Measurements from ENCODE around the gene RAB7B.

RAB7B gene

GRCh38 chr1:205972491-205973168 lies 30.6 kb downstream of the RAB7B start:
- DNase-seq, result no peak

GRCh38 chr1:205972081-205972480 lies 31.1 kb downstream of the RAB7B start:
- DNase-seq, result no peak

- no peak for DNase-seq
These were observed 32.1 kb downstream of the RAB7B start for GRCh38 chr1:205971082-205971481.

- no peak for DNase-seq
These were observed 32.7 kb downstream of the RAB7B start for GRCh38 chr1:205970486-205970885.

GRCh38 chr1:205969229-205969628 lies 34.0 kb downstream of the RAB7B start:
- no peak for DNase-seq

- no peak for DNase-seq
These were observed 35.5 kb downstream of the RAB7B start for GRCh38 chr1:205967554-205968335.

GRCh38 chr1:205965036-205965884 lies 37.9 kb downstream of the RAB7B start:
- DNase-seq, result no peak

GRCh38 chr1:205963352-205964155 lies 39.6 kb downstream of the RAB7B start:
- DNase-seq, result no peak

- no peak for DNase-seq
These were observed 40.4 kb downstream of the RAB7B start for GRCh38 chr1:205962821-205963221.

GRCh38 chr1:205961991-205962820 lies 41.0 kb downstream of the RAB7B start:
- no peak for DNase-seq

- DNase-seq, result no peak
These were observed 41.8 kb downstream of the RAB7B start for GRCh38 chr1:205961405-205961804.

GRCh38 chr1:205959789-205960188 lies 43.4 kb downstream of the RAB7B start:
- DNase-seq, result no peak

GRCh38 chr1:205955499-205955898 lies 47.7 kb downstream of the RAB7B start:
- DNase-seq, result no peak

GRCh38 chr1:205954819-205955404 lies 48.3 kb downstream of the RAB7B start:
- no peak for DNase-seq

GRCh38 chr1:205951746-205952145 lies 51.4 kb downstream of the RAB7B start:
- DNase-seq, result no peak

GRCh38 chr1:205950826-205951549 lies 52.2 kb downstream of the RAB7B start:
- no peak for DNase-seq

- DNase-seq, result no peak
These were observed 52.9 kb downstream of the RAB7B start for GRCh38 chr1:205950280-205950679.

- no peak for DNase-seq
These were observed 53.4 kb downstream of the RAB7B start for GRCh38 chr1:205949753-205950152.

GRCh38 chr1:205948886-205949285 lies 54.3 kb downstream of the RAB7B start:
- no peak for DNase-seq

GRCh38 chr1:205948039-205948438 lies 55.2 kb downstream of the RAB7B start:
- no peak for DNase-seq

- DNase-seq, result no peak
These were observed 56.2 kb downstream of the RAB7B start for GRCh38 chr1:205947024-205947423.

All from T-helper 9 cell (primary cell).